Hepatic stellate cell (primary cell): ENCODE measurements around the gene NAA10.

Source experiments
- DNase-seq: peaks from one replicate; pipeline ENCODE4 v3.0.0; 2011; ENCODE audit warnings: low spot score

NAA10 gene

DNA sequence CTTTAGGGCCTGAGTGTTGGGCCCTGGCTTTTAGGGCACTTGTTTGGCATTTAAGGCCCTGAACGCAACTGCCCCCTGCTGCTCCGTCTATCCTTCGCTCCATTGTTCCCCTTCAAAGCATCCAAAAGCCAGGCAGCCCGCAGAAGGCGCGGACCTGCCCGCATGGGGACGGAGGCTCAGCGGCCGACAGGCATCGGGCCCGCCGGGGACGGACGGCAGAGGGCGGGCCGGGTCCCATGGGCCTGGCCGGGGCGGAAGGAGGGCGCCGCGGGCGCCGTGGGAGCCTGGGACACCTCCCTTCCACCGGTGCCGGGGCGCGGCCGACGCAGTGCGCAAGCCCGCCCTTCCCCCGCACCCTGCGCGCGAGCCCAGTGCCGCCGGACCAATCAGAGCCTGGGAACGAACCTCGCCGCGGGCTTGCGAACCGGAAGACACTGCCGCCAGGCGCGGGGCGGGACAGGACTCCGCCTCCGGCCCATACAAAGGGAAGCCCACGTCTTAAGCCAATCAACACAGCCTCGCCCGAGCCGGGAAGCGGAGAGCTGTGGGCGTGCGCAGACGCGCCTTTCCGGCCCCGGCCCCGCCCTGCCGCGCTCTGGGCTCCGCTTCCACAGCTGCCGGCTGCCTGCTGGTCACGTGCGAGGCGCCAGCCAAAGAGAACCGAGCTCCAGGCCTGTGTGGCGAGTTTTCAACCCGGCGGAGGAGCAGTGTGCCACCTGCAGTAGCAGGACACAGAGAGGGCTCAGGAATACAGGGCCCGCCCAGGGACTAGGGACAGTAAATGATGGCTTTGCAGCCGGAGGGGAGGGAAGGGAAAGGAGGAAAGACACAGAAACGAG, 6.7 kb downstream of the NAA10 start:
- peak; percentile 100 for DNase-seq

DNA sequence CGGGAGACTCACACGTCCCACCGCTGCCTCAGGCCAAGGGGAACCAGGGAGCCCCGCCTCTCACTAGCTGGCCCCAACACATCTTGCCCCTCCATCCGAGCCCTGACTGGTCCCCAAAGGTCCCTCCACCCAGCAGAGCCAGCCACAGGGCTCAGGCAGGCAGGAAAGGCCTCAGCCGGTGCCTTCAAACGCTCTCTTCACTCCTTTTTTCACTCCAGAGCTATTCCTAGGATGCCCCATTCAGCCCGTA, 7.2 kb downstream of the NAA10 start:
- DNase-seq = no peak

DNA sequence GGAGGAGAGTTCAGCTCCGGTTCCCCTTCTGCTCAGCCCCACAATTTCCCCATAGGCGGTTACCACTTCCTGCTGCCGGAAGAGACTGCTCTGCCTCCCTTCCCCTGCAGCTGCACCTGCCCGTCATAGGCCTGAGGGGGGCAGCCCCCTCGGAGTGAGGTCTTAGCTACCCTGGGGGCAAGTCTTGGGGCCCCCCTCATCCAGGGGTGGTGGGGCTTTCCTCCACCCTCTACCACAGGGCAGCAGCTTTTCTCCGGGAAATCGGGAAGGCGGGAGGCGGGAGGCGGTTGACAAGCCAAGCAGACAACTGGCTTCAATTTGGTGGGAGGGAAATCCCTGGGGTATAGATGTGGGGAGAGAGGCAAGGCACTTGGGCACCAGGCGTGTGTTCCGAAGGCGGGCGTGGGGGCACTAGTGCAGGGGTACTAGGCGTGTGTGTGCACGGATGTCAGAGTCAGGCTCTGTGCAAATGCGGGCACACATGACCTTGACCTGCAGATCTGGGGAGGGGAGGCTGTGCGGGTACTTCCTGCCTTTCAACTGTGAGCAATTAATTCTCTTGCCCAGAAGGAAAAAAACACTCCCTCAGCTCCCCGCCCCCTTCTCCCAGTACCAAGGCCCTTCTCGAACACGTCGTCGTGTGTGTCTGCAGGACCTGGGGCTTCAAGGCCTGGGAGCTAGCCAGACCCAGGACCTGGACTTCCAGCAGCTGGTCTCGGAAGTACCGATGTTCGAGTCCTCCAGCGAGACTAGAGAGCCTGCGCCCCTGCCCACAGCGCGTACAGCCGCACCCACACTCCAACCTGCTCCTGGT, 7.8 kb downstream of the NAA10 start:
- no peak for DNase-seq

DNA sequence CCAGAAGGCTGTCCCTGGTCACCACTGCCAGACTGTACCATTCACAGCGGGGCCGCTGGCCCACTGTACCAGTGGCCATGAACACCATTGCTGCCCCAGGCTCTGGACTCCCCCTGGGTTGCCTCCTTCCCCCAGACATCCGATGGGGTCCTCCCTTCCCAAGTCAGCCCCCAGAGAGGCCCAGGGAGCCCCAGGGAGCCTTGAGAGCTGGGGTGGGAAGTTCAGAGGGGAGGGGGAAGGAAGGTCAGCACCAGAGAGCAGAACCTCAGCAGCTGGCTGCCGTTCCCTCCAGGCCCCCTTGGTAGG, 8.3 kb downstream of the NAA10 start:
- DNase-seq = no peak

DNA sequence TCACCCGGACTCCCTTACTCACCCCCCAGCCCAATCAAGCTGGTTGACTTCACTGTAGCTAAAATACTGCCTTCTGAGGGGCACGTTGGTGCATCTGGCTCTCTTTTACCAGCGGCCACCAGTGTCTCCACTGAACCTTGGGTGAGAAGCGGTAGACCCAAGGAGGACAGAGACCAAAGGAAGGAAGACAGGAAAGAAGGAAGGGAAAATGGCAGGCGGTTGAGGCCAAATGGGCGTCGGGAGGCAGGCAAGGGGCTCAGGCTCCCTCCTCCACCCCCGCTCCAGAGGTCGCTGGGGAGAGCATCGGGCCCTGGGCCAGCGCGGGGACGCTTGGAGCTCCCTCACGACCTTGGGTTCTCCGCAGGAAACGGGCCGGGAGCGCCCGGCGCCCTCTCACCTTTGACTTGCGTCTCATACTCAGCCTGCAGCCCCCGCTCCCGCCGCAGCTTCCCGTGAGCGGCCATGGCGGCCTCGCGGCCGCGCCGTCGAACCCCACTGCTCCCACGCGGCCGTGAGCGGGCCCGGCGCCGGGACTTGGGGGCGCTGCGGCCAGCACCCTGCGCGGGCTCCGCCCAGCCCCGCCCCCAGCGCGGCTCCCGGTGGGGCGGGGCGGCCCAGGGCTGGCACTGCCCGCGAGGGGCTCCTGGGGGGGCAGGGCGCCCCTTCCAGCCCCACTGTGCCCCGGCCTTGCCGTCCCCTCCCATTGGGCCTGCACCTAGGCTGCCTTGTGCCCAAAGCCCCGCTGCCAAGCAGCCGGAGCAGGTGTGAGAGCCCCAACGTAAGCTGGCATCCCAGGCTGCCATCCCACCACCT, 8.9 kb downstream of the NAA10 start, which contains the start of gene ARHGAP4:
Gene ARHGAP4, minus strand, starts transcription at position 526 of the 813 bp plus-strand sequence. Its CDS starts 62 bp downstream, at position 464.
- no peak for DNase-seq

DNA sequence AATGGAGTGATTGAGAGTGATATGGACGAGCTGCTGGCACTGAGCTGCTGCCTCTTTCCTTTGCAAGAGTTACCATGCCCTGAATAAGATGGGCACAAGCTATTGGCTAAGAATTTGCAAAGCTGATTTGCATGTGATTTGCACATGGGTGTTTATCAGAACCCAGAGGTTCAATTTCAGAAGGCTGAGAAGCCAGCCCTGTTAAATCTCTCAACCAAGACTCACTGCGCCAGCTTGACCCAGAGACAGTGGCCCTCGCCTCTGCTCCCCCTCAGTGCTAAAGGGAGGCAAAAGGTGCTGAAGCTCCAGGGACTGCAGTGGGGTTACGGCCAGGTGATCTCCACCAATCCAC, 9.5 kb downstream of the NAA10 start:
- no peak for DNase-seq

DNA sequence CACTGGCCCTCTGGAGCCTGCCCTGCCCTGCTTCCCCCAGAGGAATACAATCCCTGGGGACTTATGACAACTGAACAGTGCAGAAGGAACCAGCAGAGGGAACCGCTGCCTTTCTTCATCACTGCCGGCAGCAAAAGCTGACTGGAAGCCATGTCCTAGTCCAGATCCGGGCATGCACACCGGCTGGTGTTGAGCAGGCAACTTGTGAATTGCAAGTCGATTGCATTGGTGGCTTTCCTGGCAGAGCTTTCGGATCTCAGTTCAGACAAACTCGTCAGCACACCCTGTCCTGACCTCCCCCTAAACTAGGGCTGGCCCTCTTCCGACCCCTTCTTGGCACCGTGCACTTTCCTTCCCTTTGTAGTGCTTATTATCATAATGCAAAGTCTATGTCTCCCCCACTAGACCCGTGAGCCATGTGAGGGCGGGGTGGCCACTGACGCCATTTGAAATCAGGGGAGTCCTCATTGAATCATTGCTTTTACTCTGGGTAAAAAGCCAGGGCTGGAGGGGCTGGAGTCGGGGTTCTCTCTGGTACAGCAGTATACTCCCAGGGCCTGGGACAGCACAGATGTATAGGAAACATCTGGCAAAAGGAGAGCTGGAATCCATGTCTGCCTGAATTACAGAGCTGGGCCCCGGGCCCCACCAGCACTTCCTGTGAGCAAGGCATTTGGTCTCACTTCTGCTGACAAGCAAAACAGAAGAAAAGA, 10.5 kb downstream of the NAA10 start:
- peak; percentile 69 for DNase-seq

DNA sequence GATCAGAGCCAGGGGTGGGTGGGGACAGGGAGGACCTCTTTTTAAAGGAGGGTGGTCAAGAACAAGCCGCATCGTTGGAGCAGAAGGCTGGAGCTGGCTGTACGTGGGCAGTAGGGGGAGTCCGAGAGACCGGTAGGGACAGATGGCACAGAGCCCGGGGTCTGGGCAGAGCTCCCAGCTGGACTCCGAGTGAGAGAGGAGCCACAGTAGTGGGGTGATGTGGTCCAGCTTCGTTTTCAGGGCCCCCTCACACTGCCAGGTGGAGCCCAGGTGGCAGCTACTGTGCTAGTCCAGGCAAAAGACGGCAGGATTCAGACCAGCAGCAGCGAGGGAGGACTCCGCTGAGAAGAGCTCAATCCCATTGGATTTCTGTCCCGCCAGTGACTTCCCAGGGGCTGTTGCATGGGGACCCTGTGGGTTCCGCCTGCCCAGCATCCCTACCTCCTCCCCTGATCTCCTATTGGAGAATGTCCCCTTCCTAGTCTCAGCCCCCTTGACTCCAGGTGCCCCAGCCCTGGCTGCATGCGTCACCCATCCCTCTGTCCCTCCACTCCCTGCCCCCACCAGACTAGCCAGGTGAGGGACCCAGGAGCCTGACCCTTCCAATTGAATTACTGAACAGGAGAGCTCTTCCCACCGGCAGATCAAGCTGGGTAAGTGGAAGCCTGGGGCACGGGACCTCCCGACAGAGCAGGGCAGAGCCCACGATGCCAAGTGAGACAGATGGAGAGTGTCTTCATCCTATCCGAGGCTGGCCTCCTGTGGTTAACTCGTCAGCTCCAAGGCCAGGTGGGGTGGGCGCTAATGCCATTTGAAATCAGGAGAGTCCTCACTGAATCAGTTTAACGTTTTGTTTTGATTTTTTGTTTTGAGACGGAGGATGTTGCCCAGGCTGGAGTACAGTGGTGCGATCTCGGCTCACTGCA, 11.6 kb downstream of the NAA10 start:
- DNase-seq = peak; percentile 79

DNA sequence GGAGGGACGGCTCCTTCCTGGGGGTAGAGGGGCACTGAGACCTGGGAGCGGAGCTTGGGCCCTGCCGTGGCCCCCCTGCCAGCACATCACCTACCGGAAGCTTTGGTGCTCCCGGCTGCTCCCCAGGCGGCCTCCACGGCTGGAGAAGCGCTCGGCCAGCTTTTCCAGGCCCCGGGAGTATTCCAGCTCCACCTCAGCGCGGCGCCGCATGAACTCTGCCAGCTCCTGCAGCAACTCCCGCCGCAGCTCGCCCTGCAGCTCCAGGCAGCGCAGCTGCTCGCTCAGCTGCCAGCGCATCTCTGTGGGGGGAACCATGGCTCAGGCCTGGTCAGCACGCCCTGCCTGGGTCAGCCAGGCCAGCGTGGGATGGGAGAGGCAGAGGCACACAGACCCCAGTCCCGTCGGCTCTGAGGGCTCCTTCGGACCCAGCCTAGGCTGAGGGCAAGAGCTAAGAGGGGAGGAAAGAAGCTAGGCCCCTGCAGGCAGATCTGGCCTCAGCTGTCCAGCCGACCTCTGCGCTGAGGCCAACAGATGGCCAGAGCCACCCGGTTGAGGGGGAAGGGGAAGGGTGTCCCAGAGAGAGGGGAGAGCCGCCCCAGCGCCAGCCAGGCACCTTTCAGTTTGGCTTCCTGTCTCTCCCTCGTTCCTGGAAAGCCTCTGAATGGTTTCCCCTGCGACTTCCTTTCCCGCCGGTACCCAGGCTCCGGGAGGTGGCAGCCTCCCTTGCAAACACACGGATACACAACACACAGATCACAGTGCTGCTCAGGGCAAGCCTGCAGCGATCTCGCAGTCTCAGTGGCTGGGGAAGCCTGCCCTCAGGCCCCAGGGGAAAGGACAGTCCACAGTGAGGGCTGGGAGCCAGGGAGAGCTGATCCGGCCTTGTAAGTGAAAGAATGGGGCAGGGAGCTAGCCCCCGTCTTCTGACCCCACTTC, 13.1 kb downstream of the NAA10 start:
- DNase-seq = no peak

DNA sequence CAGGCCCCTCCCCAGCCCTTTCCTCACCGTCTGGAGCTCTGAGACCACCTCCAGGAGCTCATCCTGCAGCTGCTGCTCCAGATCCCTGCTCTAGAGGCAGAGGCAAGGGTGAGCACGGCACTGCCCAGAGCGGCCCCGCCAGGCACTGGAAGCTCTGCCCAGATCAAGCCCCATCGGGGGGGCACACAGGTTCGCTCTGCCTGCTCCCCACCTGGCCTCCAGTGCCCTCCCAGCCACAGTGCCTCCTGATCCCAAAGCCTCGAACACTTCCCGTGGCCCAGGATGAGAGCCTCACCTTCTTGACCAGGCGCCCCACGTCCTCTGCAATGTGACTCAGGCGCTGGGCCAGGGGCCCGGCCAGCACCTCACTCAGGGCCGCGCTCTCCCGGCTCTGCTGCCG, 13.8 kb downstream of the NAA10 start:
- DNase-seq = no peak

DNA sequence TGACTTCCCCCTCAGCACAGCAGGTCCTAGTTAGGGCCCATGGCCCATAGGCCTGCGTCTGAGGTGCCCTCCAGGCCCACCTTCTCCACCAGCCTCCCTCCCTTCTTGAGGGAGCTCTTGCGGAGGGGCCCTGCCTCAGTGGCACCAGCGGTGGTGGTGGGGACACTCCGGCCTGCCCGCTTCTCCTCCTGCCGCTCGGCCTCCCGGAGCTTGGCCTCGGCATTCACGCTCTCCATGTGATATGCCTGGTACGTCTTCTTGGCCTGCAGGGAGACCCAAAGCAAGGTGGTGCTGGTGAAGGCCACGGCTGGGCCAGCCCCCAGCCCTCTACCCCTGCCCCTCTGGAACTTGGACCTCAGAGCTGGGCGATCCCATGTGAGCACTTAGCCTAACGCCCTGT, 14.3 kb downstream of the NAA10 start:
- DNase-seq = no peak

DNA sequence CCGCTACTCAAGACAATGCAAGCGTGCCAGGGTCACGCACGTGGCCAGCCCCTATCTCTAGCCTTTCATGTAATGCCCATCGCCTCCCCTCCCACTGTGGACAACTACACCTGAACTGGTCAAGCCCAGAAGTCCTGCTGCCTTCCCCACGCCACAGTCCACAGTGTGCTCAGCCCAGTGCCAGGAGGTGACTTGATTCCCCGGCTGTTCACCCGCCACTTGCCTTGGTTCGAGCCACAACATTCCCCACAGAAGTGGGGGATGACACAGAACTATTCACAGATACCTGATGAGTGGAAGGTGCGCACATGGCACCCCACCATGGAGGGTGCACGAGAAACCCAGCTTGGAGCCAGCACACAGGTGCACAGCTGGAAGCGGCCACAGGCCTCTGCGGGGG, 15.6 kb downstream of the NAA10 start:
- DNase-seq = no peak

DNA sequence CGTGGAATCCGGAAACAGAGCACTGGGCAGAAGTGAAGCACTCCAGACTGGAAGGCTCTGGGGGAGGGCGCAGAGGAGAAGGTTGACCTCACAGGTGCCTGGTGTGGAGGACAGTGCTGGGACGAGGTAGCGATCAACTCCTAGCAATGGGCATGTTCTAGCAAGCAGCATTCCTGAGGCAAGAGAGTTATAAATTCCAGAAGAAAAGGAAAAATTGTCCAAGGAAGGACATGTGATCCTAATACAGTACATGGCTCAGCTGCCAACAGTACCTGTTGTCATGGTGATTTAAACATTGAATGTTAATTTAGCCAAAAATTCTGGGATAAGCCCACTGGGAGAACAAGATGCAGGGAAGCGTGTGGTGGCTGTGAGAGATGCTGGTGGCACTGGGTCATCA, 17.0 kb downstream of the NAA10 start:
- no peak for DNase-seq

DNA sequence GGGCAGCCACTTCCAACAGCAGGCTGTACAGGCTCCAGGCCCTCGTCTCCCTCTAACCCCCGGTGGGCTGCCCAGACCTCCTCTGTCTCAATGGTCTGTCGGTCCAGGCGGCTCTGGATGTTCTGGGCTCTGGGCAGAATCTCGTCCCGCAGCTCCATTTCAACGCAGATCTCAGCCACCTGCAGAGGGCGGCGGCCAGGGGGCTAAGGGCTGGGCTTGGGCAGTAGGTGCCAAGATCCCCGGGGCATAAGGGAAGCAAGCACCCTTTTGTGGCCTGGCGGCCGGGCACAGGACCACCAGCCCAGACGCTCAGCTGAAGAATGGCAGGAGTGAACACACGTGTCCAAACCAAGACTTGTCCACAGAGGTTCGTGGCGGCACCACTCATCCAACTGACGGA, 21.1 kb downstream of the NAA10 start:
- no peak for DNase-seq

DNA sequence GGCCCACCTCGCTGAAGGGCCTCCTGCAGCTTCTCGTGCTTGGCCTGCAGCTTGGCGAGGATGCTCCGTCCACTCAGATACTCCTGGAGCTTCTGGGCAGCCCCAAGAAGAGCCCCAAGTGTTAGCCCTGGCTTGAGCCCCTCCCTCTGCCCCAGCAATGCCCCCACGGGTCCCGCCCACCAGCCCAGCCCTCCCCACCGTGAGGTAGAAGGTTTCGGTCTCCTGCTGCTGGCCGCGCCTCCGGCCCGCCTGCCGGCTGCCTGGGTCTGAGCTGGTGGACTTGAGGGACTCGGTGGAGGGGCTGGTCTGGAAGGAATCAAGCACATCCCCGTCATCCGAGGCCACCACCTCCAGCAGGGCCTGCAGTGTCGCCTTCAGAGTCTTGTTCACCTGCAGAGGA, 21.6 kb downstream of the NAA10 start:
- DNase-seq = no peak

DNA sequence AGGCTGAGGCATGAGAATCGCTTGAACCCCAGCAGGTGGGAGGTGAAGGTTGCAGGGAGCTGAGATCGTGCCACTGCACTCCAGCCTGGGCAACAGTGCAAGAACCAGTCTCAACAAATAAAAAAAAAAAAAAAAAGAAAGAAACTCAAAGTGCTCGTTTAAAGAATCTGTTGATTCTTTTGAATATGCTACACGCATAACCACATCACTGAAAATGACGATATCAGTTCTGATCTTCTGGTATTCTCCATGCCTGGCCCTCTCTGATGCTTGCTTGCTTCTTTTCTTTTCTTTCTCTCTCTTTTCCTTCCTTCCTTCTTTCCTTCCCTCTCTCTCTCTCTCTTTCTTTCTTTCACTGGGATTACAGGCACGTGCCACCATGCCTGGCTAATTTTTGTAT, 23.0 kb downstream of the NAA10 start:
- DNase-seq = no peak

DNA sequence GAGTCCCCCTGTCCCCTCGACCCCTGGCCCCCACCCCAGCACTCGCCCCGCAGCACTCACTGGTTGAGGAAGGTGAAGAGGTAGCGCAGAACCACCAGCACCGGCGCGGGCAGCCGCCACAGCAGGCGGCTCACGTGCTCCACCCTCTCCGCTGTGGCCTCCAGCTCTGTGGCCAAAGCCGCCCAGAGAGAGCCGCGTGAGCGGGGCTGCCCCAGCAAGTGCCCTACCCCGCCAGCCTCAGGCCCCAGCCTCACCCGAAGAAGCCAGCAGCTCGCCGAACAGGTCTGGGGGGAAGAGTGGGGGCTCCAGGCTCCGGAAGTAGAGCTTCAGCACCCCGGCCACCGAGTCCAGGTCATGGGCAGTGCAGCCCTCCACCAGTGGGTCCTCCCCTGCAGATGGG, 24.4 kb downstream of the NAA10 start:
- no peak for DNase-seq

DNA sequence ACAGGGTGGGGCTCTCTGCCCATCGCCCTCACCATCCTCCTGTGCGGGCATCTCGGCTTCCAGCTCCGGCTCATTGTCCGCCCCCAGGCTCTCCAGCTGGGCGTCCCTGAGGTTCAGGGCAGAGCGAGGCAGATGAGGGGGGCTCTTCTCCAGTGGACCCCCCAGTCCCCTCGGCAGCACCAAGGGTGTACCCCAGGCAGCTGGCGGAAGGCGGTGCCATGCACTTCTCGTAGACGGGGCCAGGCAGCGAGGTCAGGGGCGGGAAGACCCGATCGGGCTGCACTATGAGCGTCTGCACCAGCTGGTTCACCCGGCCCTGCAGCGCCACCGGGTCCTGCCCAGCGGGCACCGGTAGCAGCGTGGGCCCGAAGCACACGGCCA, 24.9 kb downstream of the NAA10 start:
- DNase-seq = no peak

DNA sequence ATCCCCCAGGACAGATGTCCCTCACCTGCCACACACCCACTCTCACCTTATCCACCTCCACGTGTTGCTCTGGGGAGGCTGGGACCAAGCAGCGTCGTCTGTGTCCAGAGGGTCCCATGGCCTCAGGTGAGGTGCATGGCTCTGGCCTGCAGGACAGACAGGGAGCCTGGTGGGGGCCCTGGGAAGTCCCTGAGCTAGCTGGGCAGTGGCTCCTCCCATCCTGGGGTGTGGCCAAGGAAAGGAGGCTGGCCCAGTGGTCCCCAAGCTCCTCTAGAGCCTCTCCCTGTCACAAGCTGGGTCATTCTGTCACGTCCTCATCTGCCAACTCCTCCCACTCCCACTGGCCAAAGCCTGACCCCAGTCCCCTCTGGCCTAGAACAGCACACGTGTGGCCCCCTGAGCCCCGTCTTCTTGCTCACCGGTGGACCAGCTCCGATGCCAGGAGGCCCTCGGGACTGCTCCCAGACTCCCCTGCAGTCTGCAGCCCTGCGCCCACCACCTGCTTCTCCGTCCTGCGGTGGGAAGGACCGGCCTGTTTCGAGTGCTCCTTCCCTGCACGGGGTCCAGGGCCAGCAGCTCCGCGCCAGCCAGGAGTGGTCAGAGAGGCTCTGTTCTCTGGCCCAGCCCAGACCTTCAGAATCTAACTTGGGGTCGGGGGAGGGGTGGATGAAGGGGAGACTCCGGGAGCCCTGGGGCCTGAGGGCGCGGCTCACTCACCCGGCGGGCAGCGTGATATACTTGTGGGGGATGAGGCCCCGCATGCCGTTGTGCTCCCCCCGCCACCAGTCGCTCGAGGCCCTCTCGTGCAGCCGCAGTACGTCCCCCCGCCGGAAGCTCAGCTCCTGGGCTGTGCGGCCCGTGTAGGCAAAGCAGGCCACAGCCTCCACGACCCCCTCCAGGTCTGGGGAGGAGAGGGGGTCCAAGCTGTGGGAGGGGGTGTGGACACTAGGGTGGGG, 25.5 kb downstream of the NAA10 start:
- DNase-seq = no peak
